GM12873 (cell line): ENCODE measurements around the gene U2SURP.
A peak's percentile ranks its signal among the peaks of the same experiment; 100 is the strongest.

Source experiments
- CTCF ChIP-seq: IDR thresholded peaks from 2 replicates; pipeline ENCODE4 v1.5.1; 2012; ENCODE audit warnings: low read depth, mild to moderate bottlenecking, moderate library complexity, low read length, control low read depth; ENCODE audit not compliant: insufficient read depth; ENCODE audit errors: missing control alignments

The U2SURP gene

DNA sequence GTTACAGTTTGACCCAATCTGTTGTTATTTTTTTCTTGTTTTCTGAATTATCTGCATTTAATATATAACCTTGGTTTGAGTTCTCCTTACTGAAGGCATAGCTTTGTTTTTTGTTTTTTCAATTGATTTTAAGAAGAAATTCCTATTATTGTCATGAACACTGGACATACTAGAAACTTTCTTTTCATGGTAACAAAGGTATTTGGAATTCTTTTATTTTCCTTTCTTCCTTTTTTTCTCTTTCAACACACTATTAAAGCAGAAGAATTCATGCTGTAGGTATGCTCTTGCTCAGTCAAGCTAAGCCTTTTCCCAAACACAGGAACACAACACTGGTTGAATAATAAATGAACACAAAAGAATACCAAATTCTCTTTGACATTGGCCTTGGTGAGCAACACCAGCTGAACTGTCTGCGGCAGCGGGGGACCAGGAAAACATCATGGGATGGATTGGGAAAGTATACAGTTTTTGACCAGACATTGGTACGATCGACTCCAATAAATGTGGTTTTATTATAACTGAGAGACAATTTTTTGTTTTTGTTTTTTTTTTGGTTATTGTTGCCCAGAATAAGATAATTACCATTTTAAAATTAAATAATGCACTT lies 23.1 kb downstream of the U2SURP start:
- TF ChIP-seq CTCF, result no peak

GRCh38 chr3:143031327-143031726 lies 30.0 kb downstream of the U2SURP start:
- TF ChIP-seq CTCF, result no peak

- no peak for TF ChIP-seq CTCF
Observed at GRCh38 chr3:143035466-143036211, 34.3 kb downstream of the U2SURP start.

GRCh38 chr3:143036557-143036956 lies 35.2 kb downstream of the U2SURP start:
- TF ChIP-seq CTCF, result no peak

- TF ChIP-seq CTCF, result peak; percentile 20
Observed at GRCh38 chr3:143037867-143038266, 36.5 kb downstream of the U2SURP start.

DNA sequence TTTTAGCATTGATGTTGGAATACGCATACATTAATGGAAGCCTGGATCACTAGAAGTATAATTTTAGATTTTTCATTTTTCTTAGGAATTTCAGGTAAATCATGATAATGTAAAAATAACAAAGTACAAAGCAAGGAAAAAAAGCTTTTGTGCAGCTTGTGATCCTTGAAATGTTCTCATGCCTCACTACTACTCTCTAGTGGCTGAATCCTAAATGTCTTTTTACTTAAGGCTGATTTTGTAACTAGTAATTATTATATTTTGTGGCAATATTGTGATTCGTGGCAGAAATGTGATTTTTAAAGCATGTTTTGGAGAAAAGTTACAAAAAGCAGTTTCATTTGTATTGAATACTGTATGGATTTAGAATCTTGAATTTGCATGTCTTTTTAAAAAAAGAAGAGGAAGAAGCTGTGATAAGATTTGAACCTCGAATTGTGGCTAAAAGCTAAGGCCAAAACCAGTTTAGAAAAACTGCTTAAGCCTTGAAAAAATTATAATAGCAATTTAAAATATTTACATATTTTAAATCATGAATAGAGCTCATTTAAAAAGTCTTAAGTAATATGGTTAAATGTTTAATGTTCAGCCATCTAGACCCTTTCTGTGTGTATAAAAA lies 39.0 kb downstream of the U2SURP start:
- TF ChIP-seq CTCF, result peak; percentile 54

GRCh38 chr3:143041903-143042302 lies 40.5 kb downstream of the U2SURP start:
- no peak for TF ChIP-seq CTCF
